Right renal cortex interstitium (tissue), 3 donors: ENCODE results near the gene UBE2D2. TPM values are rescaled to one million over a fixed set of nuclear protein-coding genes. Genes with fewer than 3 reads are reported as not detected.
"Not testable (repeated sequence)": the region's sequence is repeated elsewhere in the genome, so short reads cannot be mapped to it uniquely, and the experiment has no call there.

Experiments
- DNase-seq, 3 donors: peaks; one replicate each; pipeline ENCODE4 v3.0.0-alpha.2; 2013; ENCODE audit warnings: low read depth in 3 of 3, low spot score in 2 of 3
- polyA plus RNA-seq, 3 donors: library from polyadenylated mRNA; unstranded; fragments of 120-200 nt; gene quantifications; one replicate each; pipeline ENCODE4 v1.2.1, GENCODE V29; 2013; ENCODE audit not compliant: insufficient read length in 3 of 3

The UBE2D2 gene
- polyA plus RNA-seq, 3 donors: 175 to 188 (median 176) TPM

DNA sequence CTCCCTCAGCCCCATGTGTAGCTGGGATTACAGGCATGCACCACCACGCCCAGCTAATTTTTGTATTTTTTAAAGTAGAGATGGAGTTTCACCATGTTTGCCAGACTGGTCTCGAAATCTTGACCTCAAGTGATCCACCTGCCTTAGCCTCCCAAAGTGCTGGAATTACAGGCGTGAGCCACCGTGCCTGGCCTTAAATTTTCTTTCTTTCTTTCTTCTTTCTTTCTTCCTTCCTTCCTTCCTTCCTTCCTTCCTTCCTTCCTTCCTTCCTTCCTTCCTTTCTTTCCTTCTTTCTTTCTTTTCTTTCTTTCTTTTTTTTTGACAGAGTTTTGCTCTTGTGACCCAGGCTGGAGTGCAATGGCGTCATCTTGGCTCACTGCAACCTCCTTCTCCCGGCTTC, 14.5 kb upstream of the UBE2D2 start:
- not testable (repeated sequence) for DNase-seq

DNA sequence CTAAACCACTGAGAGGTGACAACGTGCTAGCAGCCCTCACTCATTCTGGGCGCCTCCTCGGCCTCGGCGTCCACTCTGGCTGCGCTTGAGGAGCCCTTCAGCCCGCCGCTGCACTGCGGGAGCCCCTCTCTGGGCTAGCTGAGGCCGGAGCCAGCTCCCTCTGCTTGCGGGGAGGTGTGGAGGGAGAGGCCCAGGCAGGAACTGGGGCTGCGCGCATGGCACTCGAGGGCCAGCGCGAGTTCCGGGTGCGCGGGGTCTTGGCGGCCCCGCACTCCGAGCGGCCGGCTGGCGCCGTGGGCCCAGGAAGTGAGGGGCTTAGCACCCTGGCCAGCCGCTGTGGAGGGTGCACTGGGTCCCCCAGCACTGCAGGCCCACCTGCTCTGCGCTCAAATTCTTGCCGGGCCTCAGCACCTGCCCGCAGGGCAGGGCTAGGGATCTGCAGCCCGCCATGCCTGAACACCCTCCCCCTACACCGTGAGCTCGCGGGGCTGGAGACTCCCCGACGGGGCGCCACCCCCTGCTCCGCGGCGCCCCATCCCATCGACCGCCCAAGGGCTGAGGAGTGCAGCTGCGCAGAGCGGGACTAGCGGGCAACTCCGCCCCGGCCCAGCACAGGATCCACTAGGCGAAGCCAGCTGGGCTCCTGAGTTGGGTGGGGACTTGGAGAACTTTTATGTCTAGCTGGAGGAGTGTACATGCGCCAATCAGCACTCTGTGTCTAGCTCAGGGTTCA, 11.8 kb upstream of the UBE2D2 start:
- no peak for DNase-seq

DNA sequence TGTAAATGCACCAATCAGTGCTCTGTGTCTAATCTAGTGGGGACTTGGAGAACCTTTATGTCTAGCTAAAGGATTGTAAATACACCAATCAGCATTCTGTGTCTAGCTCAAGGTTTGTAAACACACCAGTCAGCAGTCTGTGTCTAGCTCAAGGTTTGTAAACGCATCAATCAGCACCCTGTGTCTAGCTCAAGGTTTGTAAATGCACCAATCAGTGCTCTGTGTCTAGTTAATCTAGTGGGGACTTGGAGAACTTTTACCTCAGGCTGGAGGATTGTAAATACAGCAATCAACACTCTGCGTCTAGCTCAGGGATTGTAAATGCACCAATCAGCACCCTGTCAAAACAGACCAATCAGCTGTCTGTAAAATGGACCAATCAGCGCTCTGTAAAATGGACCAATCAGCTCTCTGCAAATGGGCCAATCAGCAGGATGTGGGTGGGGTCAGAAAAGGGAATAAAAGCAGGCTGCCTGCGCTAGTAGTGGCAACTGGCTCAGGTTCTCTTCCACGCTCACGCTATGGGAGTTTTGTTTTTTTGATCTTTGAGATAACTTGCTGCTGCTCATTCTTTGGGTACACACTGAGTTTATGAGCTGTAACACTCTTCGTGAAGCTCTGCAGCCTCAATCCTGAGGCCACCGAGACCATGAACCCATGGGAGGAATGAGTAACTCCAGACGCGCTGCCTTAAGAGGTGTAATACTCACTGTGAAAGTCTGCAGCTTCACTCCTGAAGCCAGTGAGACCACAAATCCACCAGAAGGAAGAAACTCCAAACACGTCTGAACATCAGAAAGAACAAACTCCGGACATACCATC, 10.9 kb upstream of the UBE2D2 start:
- DNase-seq: not testable (repeated sequence)

DNA sequence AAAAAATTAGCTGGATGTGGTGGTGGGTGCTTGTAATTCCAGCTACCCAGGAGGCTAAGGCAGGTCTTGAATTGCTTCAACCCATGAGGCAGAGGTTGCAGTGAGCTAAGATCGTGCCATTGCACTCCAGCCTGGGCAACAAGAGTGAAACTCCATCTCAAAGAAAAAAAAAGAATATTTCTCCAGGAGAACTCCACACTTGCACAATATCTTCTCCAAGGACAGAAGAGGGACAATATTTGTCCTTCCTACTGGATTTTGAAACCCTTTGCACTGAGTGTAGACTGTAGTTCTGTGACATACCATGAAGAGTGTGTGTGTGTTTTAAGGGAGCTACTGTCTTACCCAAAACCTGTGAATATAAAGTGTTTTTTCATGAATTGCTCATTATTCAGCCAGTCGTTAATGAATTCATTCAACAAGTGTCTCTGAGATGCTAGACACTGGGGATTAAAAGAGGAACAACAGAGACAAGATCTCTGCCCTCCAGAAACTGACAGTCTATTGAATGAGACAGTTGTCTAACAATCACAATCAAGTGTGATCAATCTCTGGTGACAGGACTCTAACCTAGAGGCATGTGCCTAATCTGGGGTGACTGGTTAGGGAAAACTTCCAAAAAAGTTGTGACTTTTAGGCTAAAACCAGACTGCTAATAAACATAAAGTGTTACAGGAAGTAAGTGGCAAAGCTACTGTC, 9.8 kb upstream of the UBE2D2 start:
- no peak for DNase-seq

DNA sequence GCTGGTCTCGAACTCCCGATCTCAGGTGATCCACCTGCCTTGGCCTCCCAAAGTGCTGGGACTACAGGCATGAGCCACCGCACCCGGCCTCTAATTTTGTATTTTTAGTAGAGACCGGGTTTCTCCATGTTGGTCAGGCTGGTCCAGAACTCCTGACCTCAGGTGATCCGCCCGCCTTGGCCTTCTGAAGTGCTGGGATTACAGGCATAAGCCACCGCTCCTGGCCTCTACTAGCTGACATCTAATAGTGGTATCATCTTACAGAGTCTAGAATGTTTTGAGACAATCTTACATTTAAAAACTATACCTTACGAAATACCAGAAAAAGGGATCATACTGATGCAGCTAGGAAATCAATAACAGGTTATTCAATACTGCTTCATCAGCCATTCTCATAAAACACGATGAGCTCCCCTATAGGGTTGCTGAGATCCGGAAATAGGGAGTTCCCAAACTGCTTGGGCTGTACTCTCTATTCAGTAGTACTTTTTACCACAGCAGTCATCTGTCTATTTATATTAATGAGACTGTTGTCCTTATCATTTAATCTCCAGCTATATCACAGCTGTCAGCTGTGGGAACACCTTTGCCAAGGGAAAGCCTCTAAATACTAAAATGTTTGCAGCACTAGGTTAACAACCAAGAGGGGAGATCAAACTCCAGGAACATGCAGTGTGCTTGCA, 8.1 kb upstream of the UBE2D2 start:
- DNase-seq: no peak

DNA sequence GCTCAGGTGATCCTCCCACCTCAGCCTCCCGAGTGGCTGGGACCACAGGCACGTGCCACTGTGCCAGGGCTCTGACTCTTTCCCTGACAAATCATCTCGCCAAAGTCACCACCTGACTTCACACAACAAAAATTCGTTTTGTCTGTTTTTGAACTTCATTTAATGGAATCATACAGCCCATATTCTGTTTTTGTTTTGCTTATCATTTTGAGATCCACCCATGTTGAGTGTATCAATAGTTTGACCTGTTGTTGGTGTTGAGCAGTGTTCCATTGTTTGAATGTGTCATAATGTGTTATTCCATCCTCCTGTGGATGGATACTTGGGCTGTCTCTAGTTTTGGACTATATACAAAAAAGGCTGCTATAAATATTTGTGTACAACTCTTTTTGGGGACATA, 6.9 kb upstream of the UBE2D2 start:
- no peak for DNase-seq

DNA sequence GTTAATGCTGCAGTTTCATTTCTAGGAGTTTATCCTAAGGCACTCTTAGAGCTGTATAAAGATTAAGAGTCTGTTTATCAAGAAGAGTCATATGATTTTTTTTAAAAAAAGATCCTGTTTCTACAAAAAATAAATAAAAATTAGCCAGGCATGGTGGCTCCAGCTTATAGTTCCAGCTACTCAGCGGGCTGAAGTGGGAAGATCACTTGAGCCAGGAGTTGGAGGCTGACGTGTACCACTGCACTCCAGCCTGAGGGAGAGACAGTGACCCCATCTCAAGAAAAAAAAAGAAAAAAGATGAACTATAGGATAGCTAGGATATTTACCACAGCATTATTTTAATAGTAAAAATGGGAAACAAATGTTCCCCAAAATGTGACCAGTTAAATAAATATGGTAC, 3.3 kb upstream of the UBE2D2 start:
- DNase-seq: no peak

DNA sequence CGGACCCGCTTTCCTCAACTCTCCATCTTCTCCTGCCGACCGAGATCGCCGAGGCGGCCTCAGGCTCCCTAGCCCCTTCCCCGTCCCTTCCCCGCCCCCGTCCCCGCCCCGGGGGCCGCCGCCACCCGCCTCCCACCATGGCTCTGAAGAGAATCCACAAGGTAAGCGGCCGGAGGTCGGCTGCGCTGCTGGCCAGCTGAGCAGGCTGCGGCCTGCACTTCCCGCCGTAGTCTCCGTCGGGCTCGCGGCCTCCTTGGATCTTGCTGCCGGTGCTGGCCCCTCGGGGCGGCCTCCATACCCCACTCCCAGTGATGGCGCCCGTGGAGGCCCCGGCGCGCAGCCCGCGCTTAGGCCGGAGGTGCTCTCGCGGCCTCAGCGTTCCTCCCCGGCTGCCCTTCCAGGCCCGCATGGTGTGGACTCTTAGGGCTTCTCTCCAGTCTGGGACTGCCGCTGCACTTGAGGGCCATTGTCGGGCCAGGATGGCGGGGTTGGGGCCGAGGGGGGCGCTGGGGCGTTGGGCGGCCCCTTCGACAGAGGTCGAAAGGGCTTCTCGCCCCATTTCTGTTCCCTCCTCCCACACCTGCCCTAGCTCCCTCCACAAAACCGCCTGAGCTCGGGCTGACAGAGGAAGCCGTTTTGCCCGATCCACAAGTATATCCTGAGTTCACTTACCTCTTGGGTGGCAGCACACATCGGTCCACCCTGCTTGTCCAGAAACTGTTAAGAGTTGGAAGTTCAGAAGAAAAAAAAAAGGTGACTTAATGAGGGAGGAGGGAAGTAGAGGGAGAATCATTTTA, 714 bp downstream of the UBE2D2 start:
- peak in 2 of 3 donors; percentile 29 to 52 for DNase-seq

DNA sequence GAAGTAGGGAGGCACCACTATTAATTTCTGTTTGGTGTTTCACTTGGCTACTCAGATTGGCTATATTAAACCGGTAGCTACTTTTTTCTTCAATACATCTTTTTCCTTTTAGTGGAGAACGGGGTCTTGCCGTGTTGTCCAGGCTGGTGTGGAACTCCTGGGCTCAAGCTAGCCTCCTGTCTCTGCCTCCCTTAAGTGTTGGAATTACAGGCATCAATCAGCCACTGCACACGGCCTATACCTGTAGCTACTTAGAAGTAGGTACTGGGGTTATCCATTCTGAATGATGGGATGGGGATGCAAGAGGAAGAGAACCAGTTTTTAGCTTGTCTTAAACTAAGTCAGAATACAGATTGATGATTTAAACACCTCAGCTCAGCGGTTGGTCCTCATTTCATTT, 1.7 kb downstream of the UBE2D2 start:
- no peak for DNase-seq

DNA sequence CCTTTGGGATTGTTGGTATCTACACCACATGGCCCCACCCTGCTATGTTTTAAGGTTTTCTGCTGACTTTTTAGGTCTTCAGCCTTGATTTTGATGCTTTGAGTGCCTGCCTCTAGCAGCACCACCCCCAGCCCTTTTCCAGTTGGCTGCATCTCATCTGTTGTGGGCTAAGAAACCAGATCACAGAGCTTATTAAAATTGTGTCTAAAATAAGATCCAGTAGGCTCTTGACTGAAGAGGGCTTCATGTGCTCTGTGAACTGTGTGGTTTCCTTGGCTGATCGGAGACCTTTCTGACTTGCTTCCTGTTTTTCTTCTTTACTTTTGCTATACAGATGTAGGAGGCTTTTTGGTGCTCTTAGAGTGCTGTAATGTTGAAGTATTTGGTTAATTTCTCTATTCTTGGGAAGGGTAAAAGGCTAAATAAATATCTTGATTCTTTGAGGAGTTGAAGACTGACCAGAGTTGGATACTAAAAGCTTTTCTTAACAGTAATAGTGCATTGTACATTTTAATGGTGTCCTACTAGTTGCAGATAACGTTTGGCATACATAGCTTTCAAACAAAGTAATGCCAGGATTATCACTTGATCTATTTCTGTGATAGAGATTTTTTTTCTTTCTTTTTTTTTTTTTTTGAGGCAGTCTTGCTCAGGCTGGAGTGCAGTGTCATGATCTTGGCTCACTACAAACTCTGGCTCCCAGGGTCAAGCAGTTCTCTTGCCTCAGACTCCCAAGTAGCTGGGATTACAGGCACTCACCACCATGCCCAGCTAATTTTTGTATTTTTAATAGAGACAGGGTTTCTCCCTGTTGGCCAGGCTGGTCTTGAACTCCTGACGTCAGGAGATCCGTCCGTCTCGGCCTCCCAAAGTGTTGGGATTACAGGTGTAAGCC, 4.5 kb downstream of the UBE2D2 start:
- DNase-seq: no peak

DNA sequence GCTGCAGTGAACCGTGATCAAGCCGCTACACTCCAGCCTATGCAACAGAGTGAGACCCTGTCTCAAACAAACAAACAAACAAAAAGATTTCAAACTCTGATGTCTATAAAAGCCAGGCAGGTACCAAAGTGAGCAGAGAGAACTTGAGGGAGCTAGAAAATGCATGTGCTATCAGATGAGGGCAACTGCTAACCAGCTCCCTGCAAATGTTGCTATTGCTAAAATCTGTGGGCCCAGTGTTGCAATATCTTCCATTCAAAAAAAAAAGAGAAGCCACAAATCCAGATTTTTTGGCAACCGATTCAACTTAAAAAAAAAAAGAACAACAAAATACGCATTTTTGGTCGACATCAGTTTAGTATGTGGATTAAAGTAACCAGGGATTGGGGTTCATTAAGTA, 5.5 kb downstream of the UBE2D2 start:
- DNase-seq: no peak

DNA sequence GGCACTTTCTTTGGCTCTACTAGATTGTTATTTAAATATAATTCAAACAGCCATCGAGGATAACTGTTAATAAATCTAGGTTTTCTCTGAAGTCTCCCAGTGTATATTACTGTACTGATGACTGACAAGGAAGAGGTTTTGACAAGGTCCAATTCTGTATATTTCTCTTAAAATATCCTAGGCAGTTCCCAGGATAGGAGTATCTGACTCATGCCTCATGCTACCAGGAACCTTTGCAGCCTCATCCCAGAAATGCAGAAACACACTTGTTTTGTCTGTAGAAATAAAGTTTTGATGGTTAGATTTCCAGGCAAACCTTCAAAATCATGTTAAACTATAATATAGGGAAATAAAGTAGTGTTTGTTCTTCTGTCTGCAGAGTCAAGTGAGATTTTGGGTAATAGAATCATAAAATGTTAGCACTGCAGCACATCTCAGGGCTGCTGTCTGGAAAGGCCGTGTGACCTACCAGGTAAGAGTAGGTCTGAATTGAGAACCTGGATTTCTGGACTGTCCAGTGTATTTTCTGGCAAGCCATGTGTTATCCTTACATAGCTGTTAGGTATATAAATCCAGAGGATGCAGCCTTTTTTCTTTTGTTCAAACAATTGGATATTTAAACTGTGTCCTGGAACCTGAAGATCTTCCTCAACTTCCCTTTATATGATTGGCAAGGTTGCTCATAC, 8.3 kb downstream of the UBE2D2 start:
- DNase-seq: no peak

DNA sequence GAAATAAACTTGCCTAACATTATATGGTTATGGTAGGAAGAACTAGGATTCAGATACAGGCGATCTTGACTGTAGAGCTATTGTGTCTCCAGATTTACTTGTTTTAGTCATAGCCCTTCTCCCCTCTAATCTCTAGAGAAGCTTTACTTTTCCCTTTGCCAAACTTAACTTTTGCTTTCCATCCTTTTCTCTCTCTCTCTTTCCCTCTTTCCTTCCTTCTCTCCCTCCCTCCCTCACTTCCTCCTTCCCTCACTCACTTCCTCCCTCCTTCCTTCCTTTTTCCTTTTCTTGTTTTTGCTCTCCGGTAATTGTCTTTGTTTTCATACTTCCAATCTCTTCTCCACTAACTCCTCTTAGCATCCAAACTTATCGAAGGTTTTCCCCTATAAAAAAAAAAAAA, 10.4 kb downstream of the UBE2D2 start:
- no peak for DNase-seq

DNA sequence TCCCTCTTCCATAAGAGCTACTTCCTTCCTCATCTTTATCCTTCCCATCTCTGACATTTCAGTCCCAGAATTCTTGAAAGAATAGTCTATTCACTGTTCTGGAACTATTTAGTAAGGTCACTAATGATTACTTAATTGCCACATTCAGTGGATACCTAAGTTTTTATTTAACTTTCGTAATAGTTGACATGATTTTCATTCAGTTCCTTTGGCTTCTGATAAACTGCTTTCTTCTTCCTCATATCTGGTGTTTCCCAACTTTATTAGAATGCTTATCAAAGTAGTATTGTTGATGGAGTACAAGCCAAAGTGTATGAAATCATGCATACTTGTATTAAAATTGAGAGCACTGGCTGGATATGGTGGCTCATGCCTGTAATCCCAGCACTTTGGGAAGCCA, 10.8 kb downstream of the UBE2D2 start:
- no peak for DNase-seq

DNA sequence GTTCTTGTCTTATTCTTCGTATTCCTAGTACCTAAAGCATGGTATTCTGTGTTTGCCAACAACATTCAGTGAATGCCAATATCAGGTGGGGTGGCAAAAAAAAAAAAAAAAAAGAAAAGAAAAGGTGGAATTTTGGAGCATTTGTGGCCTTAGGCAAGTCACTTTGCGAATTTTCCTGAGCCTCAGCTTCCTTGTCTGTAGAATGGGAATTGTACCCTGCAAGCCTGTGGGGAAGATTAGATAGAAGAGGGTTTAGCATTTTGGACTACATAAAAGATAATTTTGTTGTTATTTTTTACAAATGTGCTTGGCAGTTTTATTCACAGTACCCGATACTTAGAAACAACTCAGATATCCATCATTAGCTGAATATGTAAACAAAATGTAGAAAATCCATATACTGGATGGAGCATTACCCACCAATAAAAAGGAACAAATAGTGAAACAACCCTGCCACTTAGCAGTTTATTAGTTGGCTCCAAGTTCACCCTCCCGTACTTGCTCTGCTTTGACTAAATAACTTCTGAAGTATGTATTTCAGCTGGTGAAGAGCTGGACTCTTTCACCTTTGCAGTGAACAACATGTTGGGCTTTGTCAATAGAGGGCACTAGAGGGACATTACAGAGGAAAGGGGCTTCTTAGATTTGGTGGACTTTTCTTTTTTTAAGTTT, 13.6 kb downstream of the UBE2D2 start:
- no peak for DNase-seq

DNA sequence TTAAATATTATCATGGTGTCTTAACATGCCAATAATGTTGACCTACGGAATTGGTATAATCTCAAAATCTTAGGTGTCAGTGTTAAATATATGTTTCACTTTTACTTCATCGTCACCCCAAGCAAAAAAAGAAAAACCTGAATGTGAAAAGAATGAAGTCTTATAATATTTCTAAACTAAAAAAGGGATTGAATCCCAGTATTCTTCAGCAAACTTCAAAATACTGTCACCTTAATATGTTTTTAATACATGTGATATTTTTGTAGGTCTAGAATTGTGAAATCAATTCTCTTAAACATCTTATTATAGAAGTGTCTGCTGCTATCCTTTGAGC, 14.1 kb downstream of the UBE2D2 start:
- DNase-seq: no peak

DNA sequence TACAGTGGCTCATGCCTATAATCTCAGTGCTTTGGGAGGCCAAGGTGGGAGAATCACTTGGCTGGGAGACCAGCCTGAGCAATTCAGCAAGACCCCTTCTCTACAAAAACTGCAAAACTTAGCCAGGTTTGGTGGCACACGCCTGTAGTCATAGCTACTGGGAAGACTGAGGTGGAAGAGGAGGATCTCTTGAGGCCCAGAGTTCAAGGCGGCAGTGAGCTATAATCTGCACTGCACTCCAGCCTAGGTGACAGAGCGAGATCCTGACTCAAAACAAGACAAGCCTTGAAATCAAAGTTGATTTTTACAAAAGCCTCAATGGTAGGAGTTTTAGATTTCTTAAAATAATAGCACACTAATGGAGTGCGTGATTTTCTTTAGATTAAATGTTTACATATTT, 14.6 kb downstream of the UBE2D2 start:
- no peak for DNase-seq

DNA sequence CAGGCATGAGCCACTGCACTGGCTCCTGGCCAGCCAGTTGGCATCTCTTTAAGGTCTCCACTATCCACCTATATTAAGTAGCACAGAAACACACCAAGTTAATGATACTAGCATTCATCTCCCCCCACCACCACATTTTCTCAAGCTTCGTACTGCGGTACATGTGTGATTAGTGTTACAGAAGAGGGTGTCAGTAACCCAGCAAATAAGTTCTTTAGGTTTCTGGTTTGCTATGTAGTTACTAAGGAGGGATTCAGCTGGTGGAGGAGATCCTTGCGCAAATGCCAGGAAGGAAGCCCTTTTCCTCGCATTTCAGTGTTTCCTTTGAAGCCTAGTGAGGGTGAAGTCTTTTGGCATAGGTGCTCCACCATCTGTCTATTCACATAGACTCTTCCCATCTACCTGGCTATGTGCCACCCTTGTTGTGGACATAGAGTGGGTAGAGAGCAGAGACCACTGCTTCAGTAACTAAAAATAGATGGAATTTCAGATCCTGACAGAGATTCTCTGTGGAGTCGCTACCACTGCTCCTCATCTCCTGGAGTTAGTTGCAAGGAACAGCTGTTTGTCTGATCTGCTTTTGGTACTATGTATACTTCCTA, 16.7 kb downstream of the UBE2D2 start:
- DNase-seq: no peak
